ENCODE data around the gene CPED1. TPM values are rescaled to one million over a fixed set of nuclear protein-coding genes. Genes with fewer than 3 reads are reported as not detected.

Gene CPED1
- total RNA-seq, 4 donors from 2014 or later, result 7.4 to 19.6 (median 11.4) TPM

- no peak overlapping the region for H3K27ac ChIP-seq
- H3K4me1 ChIP-seq, result no peaks in the 10 kb centered on the region
- no peak for TF ChIP-seq CTCF (IDR thresholded peaks at IDR 0.05)
- TF ChIP-seq POLR2A (IDR thresholded peaks at IDR 0.05), result no peak
- H3K36me3 ChIP-seq, result no peaks in the 10 kb centered on the region
- H3K4me3 ChIP-seq (replicated peaks in 1 of 3), result no peak overlapping the region
- H3K27me3 ChIP-seq, result no peaks in the 10 kb centered on the region
- intact Hi-C loops (cut with DNase I), result loop anchor here (5.0 kb wide), 1 partner anchor 98 kb away; the partner anchor contains the start of gene CPED1
- H3K9me3 ChIP-seq, result no peaks in the 10 kb centered on the region
- WGBS, 2 donors, result 79 to 81% methylated on average over 5 of the region's 5 CpGs
- no peak for DNase-seq
These were observed 96.3 kb downstream of the CPED1 start for GRCh38 chr7:121084748-121085336.

DNA sequence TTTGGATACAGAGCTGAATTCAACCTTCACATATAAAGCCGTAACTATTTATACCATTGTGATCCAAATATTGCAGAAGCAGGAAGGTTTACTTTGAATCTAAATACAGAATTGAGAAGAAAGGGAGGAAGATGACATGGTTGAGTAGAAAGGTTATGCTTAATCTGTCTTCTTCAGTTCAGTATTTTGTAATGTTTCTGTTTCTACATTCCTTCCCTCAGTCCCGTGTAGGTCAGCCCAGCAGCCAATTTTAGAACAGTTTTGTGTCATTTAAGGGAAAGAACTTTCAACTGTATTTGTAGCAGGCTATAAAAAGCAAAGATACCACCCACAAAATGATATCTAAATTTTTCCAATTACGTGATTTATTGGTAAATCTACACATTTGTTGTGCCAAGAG lies 97.4 kb downstream of the CPED1 start:
- H3K36me3 ChIP-seq, result no peaks in the 10 kb centered on the region
- no peaks in the 10 kb centered on the region for H3K4me1 ChIP-seq
- TF ChIP-seq CTCF (IDR thresholded peaks at IDR 0.05) (no peak), POLR2A (IDR thresholded peaks at IDR 0.05) (no peak)
- H3K27me3 ChIP-seq, result no peaks in the 10 kb centered on the region
- WGBS, 2 donors, result 62 to 69% methylated on average over 3 of the region's 3 CpGs
- intact Hi-C loops (cut with DNase I), result no loop called here
- no peak overlapping the region for H3K27ac ChIP-seq
- H3K9me3 ChIP-seq, result no peaks in the 10 kb centered on the region
- no peak overlapping the region for H3K4me3 ChIP-seq (replicated peaks in 1 of 3)
- no peak for DNase-seq

- intact Hi-C loops (cut with DNase I), result no loop called here
These were observed 100.4 kb downstream of the CPED1 start for GRCh38 chr7:121088870-121089269.

DNA sequence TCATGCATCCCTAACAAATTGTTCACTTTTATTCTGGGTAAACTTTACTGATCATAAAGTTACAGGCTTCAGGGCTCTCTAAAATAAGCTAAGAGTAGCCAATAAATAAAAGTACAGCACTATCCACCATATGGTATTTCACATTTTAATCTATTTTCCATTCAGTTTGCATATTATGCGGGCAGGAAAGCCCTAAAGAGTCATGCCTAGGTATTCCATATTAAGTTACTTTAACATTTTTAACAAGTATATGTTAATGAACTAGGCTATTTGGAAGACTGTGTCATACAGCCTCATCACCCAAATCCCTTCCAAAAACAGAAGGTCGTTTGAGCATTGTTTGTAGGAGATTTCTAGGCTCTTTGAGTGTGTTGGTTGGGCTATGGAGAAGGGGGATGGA lies 106.3 kb downstream of the CPED1 start:
- no peak for DNase-seq
- Histone ChIP-seq H3K27me3 (no peaks in the 10 kb centered on the region), H3K4me3 (replicated peaks in 1 of 3) (no peak overlapping the region), H3K9me3 (no peaks in the 10 kb centered on the region), H3K36me3 (no peaks in the 10 kb centered on the region), H3K4me1 (no peaks in the 10 kb centered on the region), H3K27ac (no peak overlapping the region)
- intact Hi-C loops (cut with DNase I), result no loop called here
- WGBS, 2 donors, result 42 to 45% methylated on average over 2 of the region's 2 CpGs
- no peak for TF ChIP-seq POLR2A (IDR thresholded peaks at IDR 0.05)
- TF ChIP-seq CTCF (IDR thresholded peaks at IDR 0.05), result no peak

More at GRCh38 chr7:121088870-121089269, 100.4 kb downstream of the CPED1 start:
- DNase-seq, result no peak
- no peaks in the 10 kb centered on the region for H3K27me3 ChIP-seq
- H3K4me1 ChIP-seq, result no peaks in the 10 kb centered on the region
- no peak overlapping the region for H3K27ac ChIP-seq
- no peak overlapping the region for H3K4me3 ChIP-seq (replicated peaks in 1 of 3)
- no peak for TF ChIP-seq CTCF (IDR thresholded peaks at IDR 0.05)
- TF ChIP-seq POLR2A (IDR thresholded peaks at IDR 0.05), result no peak
- H3K9me3 ChIP-seq, result no peaks in the 10 kb centered on the region
- no peaks in the 10 kb centered on the region for H3K36me3 ChIP-seq

DNA sequence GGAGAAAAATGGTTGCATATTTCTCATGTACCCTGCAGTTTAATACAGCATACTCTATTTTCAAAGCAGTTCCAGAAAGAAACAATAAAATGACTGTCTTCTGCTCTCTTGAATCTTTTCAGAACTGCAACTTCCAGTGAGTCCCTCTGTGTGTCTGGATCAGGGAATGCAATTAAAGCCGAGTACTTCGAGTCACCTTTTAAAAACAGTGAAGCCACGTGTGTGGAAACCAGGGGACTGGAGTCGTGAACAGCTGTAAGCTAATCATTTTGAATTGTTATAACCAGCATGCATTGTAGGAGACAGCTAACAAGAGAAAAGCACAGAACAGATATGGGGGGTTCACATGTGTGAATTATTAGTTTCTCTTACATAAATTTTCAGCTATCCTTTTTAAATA lies 109.1 kb downstream of the CPED1 start:
- Histone ChIP-seq H3K9me3 (no peaks in the 10 kb centered on the region), H3K27me3 (no peaks in the 10 kb centered on the region), H3K27ac (no peak overlapping the region), H3K4me1 (peaks cover 0 to 3% of the 10 kb centered on the region in 2 donors), H3K4me3 (replicated peaks in 1 of 3) (no peak overlapping the region), H3K36me3 (no peaks in the 10 kb centered on the region)
- no peak for TF ChIP-seq CTCF (IDR thresholded peaks at IDR 0.05)
- no peak for DNase-seq
- 38 to 39% methylated on average over 4 of the region's 4 CpGs for WGBS, 2 donors
- intact Hi-C loops (cut with DNase I), result no loop called here
